Subcutaneous abdominal adipose tissue (tissue), 5 donors: Measurements from ENCODE around the gene NOL4L.
"Not testable (repeated sequence)": the region's sequence is repeated elsewhere in the genome, so short reads cannot be mapped to it uniquely, and the experiment has no call there.

Experiments
- H3K27ac ChIP-seq: one replicate; pipeline ENCODE4 v1.7.0; 2013; ENCODE audit warnings: low read depth, mild to moderate bottlenecking, inconsistent platforms, low read length, moderate library complexity
- H3K27me3 ChIP-seq, 5 donors: one replicate each; pipeline ENCODE4 v1.7.0; 2013; ENCODE audit warnings: low read length in 5 of 5, inconsistent platforms in 1 of 5; ENCODE audit not compliant: control insufficient read depth in 5 of 5, insufficient read depth in 4 of 5
- H3K36me3 ChIP-seq, 5 donors: one replicate each; pipeline ENCODE4 v1.7.0; 2013; ENCODE audit warnings: low read length in 5 of 5; ENCODE audit not compliant: control insufficient read depth in 5 of 5, insufficient read depth in 5 of 5
- H3K4me1 ChIP-seq, 5 donors: one replicate each; pipeline ENCODE4 v1.7.0; 2013; ENCODE audit warnings: low read length in 5 of 5, mild to moderate bottlenecking in 3 of 5, moderate library complexity in 1 of 5; ENCODE audit not compliant: control insufficient read depth in 5 of 5, insufficient read depth in 5 of 5
- H3K4me3 ChIP-seq, 5 donors: one replicate each; pipeline ENCODE4 v1.7.0; 2013; ENCODE audit warnings: low read length in 5 of 5, low read depth in 1 of 5
- H3K9ac ChIP-seq, 5 donors: one replicate each; pipeline ENCODE4 v1.7.0; 2013; ENCODE audit warnings: low read length in 5 of 5, mild to moderate bottlenecking in 4 of 5, moderate library complexity in 3 of 5
- H3K9me3 ChIP-seq, 5 donors: one replicate each; pipeline ENCODE4 v1.7.0; 2013; ENCODE audit warnings: low read length in 5 of 5; ENCODE audit not compliant: control insufficient read depth in 5 of 5
- donor health status: healthy.
- donor health status: healthy.
- donor health status: healthy.
- donor health status: healthy.
- donor health status: healthy.

NOL4L gene

DNA sequence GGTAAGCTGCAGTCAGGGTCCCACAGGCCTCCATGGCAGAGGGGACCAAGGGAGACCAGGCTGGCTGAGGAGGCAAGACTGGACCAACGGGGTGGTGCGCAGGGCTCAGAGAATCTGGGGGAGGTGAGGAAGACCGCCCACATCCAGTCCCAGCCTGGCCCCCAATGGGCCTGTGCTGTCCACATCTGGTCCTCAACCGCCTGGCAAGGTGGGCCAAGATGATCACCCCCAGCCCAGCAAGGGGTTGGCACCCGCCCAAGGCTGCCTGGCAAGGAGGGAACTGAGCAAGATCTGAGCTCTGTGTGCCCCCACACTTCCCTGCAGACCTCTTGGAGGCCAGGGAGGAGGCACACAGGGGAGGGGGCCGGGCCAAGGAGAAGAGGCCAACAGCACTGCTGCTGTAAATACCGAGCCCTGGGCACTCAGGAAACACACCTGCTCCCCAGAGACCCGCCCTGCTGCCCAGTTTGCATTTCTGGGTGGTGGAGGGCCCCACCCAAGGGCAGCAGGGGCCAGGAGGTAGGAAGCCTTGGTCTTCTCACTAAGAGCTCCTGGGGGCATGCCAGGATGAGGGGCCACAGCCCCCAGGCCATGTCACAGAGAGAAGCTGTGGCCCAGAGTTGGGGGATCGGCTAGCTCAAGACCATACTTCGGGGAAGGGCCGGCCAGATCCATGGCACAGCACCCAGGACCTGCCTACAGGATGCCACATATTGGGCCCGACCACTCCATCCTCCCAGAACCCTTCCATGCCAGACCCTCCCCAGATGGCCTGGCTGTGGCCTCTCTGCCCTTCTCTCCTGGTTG lies 117.4 kb downstream of the NOL4L start:
- no peaks in the 10 kb centered on the region for H3K9me3 ChIP-seq

DNA sequence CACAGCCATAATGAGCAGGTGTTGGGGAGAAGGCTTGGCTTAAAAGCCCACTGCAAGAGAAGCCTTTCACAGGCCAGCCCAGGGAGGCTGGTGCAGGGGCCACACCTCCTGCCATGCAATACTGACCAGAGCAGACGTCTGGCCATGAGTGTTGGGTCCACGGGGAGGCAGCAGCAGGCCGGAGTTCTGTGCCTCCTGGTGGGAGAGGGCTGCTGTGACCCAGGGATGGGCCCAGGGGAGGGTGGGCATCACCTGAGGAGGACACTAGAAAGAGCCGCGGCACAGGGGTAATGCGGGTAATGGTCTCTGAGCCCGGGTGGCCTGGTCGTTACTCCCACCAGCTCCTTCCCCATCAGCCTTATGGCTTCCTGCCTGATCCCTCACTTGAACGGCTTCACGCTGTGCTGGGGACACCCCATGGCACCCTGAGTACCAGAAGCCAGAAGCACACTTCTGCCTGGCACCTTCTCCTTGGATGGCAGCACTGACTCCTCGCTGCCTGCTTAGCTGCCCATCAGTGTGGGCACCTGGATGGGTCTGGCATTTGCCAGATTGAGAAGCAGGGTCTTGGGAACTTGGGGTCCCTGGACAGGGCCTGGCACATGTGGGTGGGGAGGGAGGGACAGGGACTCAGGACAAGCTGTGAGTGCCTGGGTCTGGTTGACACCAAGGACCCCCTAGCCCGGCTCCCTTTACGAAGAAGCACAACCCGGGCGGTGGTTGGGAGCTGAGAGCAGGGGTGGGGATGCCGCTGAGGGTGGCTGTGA lies 118.2 kb downstream of the NOL4L start:
- Histone ChIP-seq H3K9me3 (no peaks in the 10 kb centered on the region), H3K9ac (peak overlapping the region in 2 of 5 donors; percentile 0 to 50), H3K4me1 (peaks cover 3 to 88% (median 66%) of the 10 kb centered on the region in 5 donors), H3K27ac (peak overlapping the region; percentile 70), H3K36me3 (peaks cover 0 to 13% (median 6%) of the 10 kb centered on the region in 5 donors), H3K4me3 (no peak overlapping the region), H3K27me3 (no peaks in the 10 kb centered on the region)

More for the DNA sequence above, 117.4 kb downstream of the NOL4L start:
- peak overlapping the region; percentile 70 for H3K27ac ChIP-seq
- peaks cover 4 to 96% (median 73%) of the 10 kb centered on the region in 5 donors for H3K4me1 ChIP-seq
- peaks cover 0 to 16% (median 7%) of the 10 kb centered on the region in 5 donors for H3K36me3 ChIP-seq
- no peak overlapping the region for H3K4me3 ChIP-seq
- H3K9ac ChIP-seq = peak overlapping the region in 3 of 5 donors; percentile 0 to 50 (median 8)
- H3K27me3 ChIP-seq = no peaks in the 10 kb centered on the region

DNA sequence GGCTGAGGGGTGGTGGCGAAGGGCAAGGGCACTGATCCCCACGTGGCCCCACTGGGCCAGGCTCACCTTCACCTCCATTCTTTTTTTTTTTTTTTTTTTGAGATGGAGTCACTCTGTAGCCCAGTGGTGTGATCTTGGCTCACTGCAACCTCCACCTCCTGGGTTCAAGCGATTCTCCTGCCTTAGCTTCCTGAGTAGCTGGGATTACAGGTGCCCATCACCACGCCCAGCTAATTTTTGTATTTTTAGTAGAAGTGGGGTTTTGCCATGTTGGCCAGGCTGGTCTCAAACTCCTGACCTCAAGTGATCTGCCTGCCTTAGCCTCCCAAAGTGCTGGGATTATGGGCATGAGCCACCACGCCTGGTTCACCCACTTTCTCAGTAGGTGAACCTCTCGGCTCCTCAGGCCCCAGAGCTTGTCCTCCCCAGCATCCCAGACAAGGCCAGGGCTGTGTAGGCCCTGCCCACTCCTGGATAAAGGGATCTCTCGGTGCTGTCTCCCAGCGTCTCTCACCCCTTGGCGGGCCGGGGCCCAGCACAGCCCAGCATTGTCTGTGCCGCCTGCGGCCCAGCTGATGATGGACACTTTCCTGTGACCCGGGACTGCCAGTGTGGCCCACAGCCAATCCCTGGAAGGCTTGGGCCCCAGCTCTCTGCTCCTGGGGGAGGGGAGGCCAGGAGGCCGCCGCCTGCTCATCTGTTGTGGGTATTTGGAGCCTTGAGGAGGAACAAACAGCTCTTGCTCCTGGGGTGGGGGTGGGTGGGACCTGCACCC lies 119.0 kb downstream of the NOL4L start:
- not testable (repeated sequence) for H3K36me3 ChIP-seq, H3K4me3 ChIP-seq
- H3K4me1 ChIP-seq = peaks cover 3 to 80% (median 61%) of the 10 kb centered on the region in 5 donors

DNA sequence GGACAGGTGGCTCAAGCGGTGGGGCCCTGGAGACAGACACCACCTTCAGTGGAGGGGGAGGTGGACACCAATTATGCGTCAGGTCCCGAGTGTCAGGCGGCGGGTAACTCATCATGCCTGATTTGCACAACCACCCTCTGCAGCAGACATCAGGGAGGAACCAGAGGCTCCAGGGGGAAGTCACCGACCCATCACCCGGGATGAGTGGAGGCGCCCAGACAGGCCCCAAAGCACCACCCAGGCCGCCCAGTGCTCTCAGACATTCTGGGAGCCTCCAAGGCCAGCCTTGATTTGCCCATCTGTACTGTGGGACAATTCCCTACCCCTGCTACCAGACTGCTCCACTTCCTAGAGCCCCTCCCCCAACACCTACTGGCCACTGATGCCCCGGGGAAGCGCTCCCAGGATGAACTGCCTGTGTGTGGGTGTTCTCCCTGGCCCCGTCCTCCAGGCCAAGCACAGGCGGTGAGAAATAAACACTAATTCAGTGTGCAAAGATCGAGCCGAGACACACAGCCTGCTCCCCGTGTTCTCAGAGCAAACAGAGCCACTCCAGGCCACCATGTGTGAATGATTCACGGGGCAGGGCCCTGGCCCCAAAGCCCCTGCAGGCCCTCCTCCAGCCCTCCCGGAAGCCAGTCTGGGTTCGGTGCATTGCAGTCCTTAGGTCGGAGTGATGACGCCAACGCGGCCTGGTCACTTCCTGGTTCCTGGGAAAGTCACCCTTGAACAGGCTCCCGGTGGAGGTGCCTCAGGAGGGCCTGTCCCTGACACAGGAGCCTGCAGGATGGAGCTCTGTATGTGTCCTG lies 119.8 kb downstream of the NOL4L start:
- peaks cover 0 to 72% (median 53%) of the 10 kb centered on the region in 5 donors for H3K4me1 ChIP-seq
- peak overlapping the region; percentile 70 for H3K27ac ChIP-seq
- no peak overlapping the region for H3K4me3 ChIP-seq
- H3K9me3 ChIP-seq = no peaks in the 10 kb centered on the region
- no peaks in the 10 kb centered on the region for H3K27me3 ChIP-seq
- H3K9ac ChIP-seq = peak overlapping the region in 1 of 5 donors; percentile 36
- peaks cover 0 to 15% (median 6%) of the 10 kb centered on the region in 5 donors for H3K36me3 ChIP-seq

More for the DNA sequence above, 119.0 kb downstream of the NOL4L start:
- not testable (repeated sequence) for H3K27me3 ChIP-seq, H3K9me3 ChIP-seq
- H3K9ac ChIP-seq = peak overlapping the region in 2 of 5 donors; percentile 31 to 50
- H3K27ac ChIP-seq = peak overlapping the region; percentile 70

DNA sequence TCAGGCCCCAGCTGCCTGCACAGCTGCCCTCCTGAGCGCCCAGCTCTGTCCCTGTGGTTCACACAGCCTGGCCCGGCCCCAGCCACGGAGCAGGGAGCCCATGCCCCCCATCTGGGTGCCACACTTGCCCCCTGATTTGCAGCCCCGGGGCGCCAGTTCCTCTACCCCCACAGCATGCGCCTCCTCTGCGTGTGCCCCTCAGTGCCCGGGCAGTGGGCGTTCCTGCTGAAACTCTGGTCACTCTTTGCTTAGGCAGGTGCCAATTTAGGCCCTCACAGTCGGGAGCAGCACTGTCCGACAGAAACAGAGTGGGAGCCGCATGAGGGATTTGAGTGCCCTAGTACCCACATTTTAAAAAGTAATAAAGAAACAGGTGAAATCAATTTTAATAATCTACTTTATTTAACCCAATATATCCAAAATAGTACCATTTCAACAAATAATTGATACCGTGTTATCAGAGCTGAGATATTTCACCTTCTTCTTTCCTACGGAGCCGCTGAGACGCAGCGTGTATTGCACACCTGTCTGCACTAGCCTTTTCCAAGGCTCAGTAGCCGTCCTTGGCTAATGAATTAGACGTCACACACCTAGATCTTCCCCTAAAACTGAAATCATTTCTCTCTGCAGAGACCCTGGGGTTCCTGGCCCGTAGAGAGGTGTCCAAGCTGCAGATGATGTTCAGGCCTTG lies 120.6 kb downstream of the NOL4L start:
- H3K36me3 ChIP-seq = peaks cover 0 to 21% (median 9%) of the 10 kb centered on the region in 5 donors
- H3K4me3 ChIP-seq = no peak overlapping the region
- H3K27ac ChIP-seq = peak overlapping the region; percentile 65
- H3K9me3 ChIP-seq = no peaks in the 10 kb centered on the region
- H3K27me3 ChIP-seq = no peaks in the 10 kb centered on the region
- H3K4me1 ChIP-seq = peaks cover 0 to 65% (median 52%) of the 10 kb centered on the region in 5 donors
- peak overlapping the region in 1 of 5 donors; percentile 47 for H3K9ac ChIP-seq

DNA sequence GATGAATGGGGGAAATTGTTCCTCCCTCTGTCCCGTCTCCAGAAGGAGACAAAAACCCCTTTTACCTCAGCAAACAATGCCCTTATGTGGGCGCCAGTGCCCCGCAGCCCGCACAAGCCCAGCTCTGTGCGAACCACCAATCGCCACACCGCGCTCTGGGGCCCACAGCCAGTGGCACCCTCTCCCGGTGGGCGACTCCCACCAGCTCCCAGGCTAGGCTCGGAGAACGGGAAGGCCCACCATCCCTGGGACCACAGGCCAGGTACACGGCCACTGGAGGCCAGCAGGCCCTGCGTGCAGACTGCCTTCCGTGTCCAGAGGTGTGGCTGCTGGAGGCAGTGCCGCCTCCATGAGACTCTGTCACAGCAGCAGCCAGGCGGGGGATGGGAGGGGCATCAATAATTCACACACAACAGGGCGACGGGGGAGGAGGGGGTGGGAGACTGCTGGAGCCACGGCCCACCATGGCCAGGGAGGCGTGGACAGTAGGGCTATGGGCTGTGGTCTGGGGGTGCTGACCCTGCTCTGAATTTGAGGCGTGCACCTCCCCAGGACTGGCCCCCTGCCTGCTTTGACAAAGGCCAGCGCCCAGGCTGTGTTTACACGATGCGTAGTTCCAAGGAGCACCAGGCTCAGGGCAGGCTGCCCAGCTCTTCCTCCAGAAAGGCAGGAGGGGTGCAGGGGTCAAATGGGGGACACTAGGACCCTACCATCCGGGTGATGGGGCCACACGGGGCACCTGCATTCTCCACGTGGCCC lies 121.3 kb downstream of the NOL4L start:
- Histone ChIP-seq H3K27me3 (no peaks in the 10 kb centered on the region), H3K36me3 (peaks cover 0 to 21% (median 9%) of the 10 kb centered on the region in 5 donors), H3K27ac (peak overlapping the region; percentile 65), H3K4me3 (no peak overlapping the region), H3K9ac (peak overlapping the region in 1 of 5 donors; percentile 47), H3K9me3 (no peaks in the 10 kb centered on the region), H3K4me1 (peaks cover 0 to 59% (median 50%) of the 10 kb centered on the region in 5 donors)

DNA sequence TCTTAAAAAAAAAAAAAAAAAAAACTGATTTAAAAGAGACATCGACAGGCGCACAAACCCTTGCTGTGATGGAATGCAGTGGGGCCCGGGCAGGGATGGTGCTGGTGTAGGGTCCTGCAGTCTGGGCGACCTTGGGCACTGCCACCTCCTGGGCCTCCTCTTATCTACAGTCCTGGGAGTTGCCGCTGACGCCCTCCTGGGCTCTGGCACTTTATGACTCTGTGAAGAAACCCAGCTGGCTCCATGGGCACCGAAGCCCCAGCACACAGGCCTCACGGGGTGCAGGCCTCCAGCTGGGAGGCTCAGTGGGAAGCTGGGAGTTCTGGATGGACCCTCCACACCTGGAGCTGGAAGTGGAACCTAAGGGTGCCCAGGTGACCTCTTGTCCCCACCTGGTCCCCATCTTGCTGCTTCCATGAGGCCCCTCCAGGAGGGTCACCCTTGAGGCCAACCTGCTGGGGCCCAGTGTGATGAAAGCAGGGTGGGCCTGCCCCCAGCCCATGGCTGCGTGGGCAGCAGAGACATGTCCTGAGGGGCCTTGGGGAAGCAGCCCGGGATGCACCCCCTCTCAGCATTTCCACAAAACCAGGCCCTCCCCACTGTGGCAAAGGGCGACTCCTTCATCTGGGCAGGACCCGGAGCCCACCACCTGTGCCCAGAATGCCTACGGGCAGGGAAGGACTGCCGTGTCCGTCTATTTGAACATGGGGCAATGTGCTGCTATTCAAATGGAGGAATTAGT lies 122.1 kb downstream of the NOL4L start:
- Histone ChIP-seq H3K36me3 (peaks cover 0 to 24% (median 9%) of the 10 kb centered on the region in 5 donors), H3K27ac (no peak overlapping the region), H3K27me3 (no peaks in the 10 kb centered on the region), H3K9ac (peak overlapping the region in 1 of 5 donors; percentile 42), H3K4me3 (no peak overlapping the region), H3K9me3 (no peaks in the 10 kb centered on the region), H3K4me1 (peaks cover 0 to 60% (median 49%) of the 10 kb centered on the region in 5 donors)
